SK-N-MC (cell line): ENCODE measurements around the gene DNAL1.

Experiments
- DNase-seq: peaks from one replicate; pipeline ENCODE4 v3.0.0-alpha.2; 2011; ENCODE audit warnings: low read depth, low spot score
- H3K27ac ChIP-seq: fragments of 200-600 bp; sonication (generic); 2 replicates; pipeline ENCODE4 v1.5.1; 2016; ENCODE audit warnings: mixed run types
- H3K36me3 ChIP-seq: fragments of 200-600 bp; sonication (generic); 2 replicates; pipeline ENCODE4 v1.6.1; 2017; ENCODE audit warnings: antibody characterized with exemption, low read length, mixed read lengths; ENCODE audit not compliant: insufficient read depth
- H3K4me3 ChIP-seq: fragments of 200-600 bp; sonication (generic); 2 replicates; pipeline ENCODE4 v1.5.1; 2016
- H3K9ac ChIP-seq: fragments of 200-600 bp; sonication (generic); 2 replicates; pipeline ENCODE4 v1.8.0; 2017; ENCODE audit warnings: mixed run types, mixed read lengths; ENCODE audit not compliant: insufficient read length
- H3K9me3 ChIP-seq: fragments of 200-600 bp; sonication (generic); 2 replicates; pipeline ENCODE4 v1.6.1; 2017; ENCODE audit warnings: low read depth, mild to moderate bottlenecking, antibody characterized with exemption, low read length, moderate library complexity, mixed read lengths
- EZH2 ChIP-seq: fragments of 200-600 bp; sonication (generic); IDR thresholded peaks from one replicate; pipeline ENCODE4 v1.6.1; 2017; ENCODE audit warnings: antibody characterized with exemption
- FOXP2 ChIP-seq: optimal IDR thresholded peaks from 2 replicates; pipeline ENCODE3; 2011; ENCODE audit warnings: mild to moderate bottlenecking, moderate library complexity; ENCODE audit not compliant: insufficient read depth; ENCODE audit errors: extremely low read length, control extremely low read depth
- POLR2AphosphoS5 ChIP-seq: IDR thresholded peaks from 2 replicates; pipeline ENCODE4 v1.6.1; 2012; ENCODE audit warnings: mild to moderate bottlenecking, low read depth, low read length, borderline replicate concordance

DNAL1 gene

GRCh38 chr14:73744175-73744867 is 99.5 kb downstream of the DNAL1 start:
- DNase-seq = no peak
- no peaks in the 10 kb centered on the region; the same call in 1 of the 2 replicates for H3K36me3 ChIP-seq
- TF ChIP-seq POLR2AphosphoS5 = no peak
- no peak for TF ChIP-seq EZH2
- TF ChIP-seq FOXP2 = no peak
- H3K9me3 ChIP-seq = no peaks in the 10 kb centered on the region
- H3K27ac ChIP-seq = no peak overlapping the region
- H3K4me3 ChIP-seq = no peak overlapping the region
- no peak overlapping the region for H3K9ac ChIP-seq

DNA sequence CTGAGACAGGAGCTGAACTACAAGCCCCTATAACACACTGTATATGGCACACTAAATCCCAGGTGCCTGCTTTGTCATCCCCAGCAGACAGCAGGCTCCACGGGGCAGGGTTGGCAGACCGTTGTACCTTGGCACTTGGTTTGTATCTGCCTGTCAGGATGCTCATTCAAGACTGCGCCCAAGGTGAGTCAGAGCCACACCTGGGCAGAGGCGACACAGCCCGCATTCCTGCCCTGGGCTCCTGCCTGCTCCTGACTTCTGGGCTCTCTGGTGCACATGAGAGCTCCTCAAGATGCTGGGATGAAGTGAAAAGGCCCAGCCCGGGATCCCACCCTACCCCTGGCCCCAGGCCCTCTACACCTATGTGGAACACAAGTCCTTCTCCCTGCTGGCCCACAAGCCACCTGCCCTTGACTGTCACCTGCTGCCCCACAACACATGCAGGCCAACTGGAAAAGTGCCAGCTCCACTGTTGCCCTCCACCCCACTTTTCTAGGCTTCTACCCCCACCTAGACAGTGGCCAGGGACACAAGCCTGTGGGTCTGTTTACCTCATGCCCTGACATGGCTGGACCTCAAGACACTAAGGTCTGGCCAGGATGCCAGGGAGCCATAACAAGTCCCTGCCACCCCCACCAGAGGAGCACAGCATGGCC is 100.2 kb downstream of the DNAL1 start:
- DNase-seq = no peak
- Histone ChIP-seq H3K9me3 (no peaks in the 10 kb centered on the region), H3K27ac (no peak overlapping the region), H3K36me3 (no peaks in the 10 kb centered on the region), H3K9ac (no peak overlapping the region), H3K4me3 (no peak overlapping the region)
- TF ChIP-seq FOXP2 = no peak
- no peak for TF ChIP-seq EZH2
- TF ChIP-seq POLR2AphosphoS5 = no peak

- H3K9me3 ChIP-seq = no peaks in the 10 kb centered on the region
- no peak for TF ChIP-seq EZH2
- no peak for TF ChIP-seq POLR2AphosphoS5
- no peak for TF ChIP-seq FOXP2
- no peaks in the 10 kb centered on the region for H3K36me3 ChIP-seq
- H3K4me3 ChIP-seq = peak overlapping the region; percentile 43
- peak overlapping the region; percentile 74 for H3K27ac ChIP-seq
- H3K9ac ChIP-seq = no peak overlapping the region
- DNase-seq = no peak
These were observed 101.1 kb downstream of the DNAL1 start for GRCh38 chr14:73745571-73746519.

DNA sequence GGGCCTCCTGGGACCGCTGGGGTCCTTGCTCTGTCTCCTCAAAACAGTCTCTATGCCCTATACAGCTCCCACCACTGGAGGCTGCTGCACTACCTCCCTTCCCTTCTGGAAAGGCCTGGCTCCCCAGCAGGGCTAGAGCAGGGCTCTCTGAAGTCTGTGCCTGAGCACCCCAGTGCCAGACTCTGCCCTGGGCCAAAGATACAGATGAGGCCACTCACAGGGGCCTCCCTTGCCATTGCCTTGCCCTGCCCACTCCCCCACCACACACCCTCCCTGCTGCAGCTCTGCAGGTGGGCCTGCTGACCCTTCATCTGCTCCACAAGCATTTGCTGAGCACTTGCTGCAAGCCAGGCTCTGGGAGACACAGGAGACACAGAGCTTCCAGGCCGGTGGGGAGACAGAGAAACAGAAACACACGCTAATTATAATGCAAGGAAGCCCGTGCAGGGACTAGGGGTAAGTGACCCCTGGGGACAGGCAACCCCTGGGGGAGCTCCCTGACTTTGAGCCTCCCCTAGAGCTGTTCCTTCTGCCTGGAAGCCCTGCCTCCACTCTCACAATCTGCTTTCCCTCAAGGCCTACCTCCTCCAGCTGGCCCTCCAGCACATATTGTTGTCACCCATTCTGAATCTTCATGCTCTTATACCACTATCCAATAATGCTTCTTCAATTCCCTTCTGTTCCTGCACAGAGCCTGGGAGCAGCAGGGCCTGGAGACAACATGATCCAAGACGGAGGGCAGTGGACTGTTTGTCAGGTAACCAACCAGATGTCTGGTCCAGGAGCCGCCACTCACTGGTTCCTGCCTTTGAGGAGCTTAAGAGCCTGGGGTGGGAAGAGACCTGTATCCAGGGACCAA is 102.0 kb downstream of the DNAL1 start:
- H3K4me3 ChIP-seq = peak overlapping the region; percentile 43
- DNase-seq = no peak
- no peak overlapping the region for H3K9ac ChIP-seq
- peak overlapping the region; percentile 74 for H3K27ac ChIP-seq
- H3K36me3 ChIP-seq = no peaks in the 10 kb centered on the region
- TF ChIP-seq POLR2AphosphoS5 (no peak), FOXP2 (no peak), EZH2 (no peak)
- no peaks in the 10 kb centered on the region for H3K9me3 ChIP-seq

GRCh38 chr14:73747379-73748211 is 102.8 kb downstream of the DNAL1 start:
- Histone ChIP-seq H3K4me3 (no peak overlapping the region; the same call in 1 of the 2 replicates), H3K27ac (peak overlapping the region; percentile 74), H3K9me3 (no peaks in the 10 kb centered on the region), H3K9ac (no peak overlapping the region), H3K36me3 (no peaks in the 10 kb centered on the region)
- TF ChIP-seq POLR2AphosphoS5 (no peak), EZH2 (no peak), FOXP2 (no peak)
- DNase-seq = no peak

DNA sequence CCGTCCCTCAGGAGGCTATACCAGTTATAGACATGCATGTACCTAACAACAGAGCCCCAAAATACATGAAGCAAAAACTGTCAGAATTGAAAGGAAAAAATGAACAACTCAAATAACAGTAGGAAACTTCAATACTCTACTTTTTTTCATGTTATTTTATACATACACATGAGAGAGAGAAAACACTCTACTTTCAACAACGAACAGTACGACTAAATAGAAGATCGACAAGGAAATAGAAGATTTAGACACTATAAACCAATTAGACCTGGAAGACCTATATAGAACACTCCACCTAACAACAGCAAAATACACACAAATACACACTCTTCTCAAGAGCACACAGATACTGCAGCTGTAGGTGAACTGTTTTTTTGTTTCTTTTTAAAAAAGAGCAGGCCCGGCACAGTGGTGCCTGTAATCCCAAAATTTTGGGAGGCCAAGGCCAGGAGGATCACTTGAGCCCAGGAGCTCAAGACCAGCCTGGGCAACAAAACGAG is 104.1 kb downstream of the DNAL1 start:
- H3K27ac ChIP-seq = peak overlapping the region; percentile 72
- no peaks in the 10 kb centered on the region for H3K36me3 ChIP-seq
- peak overlapping the region; percentile 21 for H3K9ac ChIP-seq
- H3K4me3 ChIP-seq = no peak overlapping the region
- H3K9me3 ChIP-seq = no peaks in the 10 kb centered on the region
- TF ChIP-seq FOXP2 = no peak
- TF ChIP-seq POLR2AphosphoS5 = no peak
- no peak for TF ChIP-seq EZH2
- no peak for DNase-seq
